SK-N-SH treated with all-trans-retinoic acid at 6 μM for 48 hours (cell line): ENCODE data around the gene TSHZ2.

Experiments used
- ATAC-seq: fragments of 200-7000 bp; cut with Tn5 transposase; 3 replicates; pipeline ENCODE4 v1.9.1; 2020; ENCODE audit warnings: mild to moderate bottlenecking, moderate library complexity
- BACH2 ChIP-seq: fragments of 250-450 bp; sonication (Bioruptor Pico); IDR thresholded peaks from 2 replicates; pipeline ENCODE4 v1.9.0; 2021; ENCODE audit warnings: mild to moderate bottlenecking, borderline replicate concordance
- CSDC2 ChIP-seq: fragments of 250-450 bp; sonication (Bioruptor Pico); IDR thresholded peaks from 2 replicates; pipeline ENCODE4 v1.5.0; 2020; ENCODE audit warnings: mild to moderate bottlenecking, moderate library complexity
- CSRNP3 ChIP-seq: fragments of 250-450 bp; sonication (Bioruptor Pico); IDR thresholded peaks from 2 replicates; pipeline ENCODE4 v1.5.1; 2021; ENCODE audit warnings: mild to moderate bottlenecking, moderate library complexity
- ESRRG ChIP-seq: fragments of 250-450 bp; sonication (Bioruptor Pico); IDR thresholded peaks from 2 replicates; pipeline ENCODE4 v1.6.1; 2021; ENCODE audit warnings: mild to moderate bottlenecking
- GLIS3 ChIP-seq: fragments of 250-450 bp; sonication (Bioruptor Pico); IDR thresholded peaks from 2 replicates; pipeline ENCODE4 v1.5.0; 2020; ENCODE audit warnings: mild to moderate bottlenecking, moderate library complexity
- ISL1 ChIP-seq: fragments of 250-450 bp; sonication (Bioruptor Pico); IDR thresholded peaks from 2 replicates; pipeline ENCODE4 v2.1.2; 2022; ENCODE audit warnings: mild to moderate bottlenecking, moderate library complexity
- PATZ1 ChIP-seq: fragments of 250-450 bp; sonication (Bioruptor Pico); IDR thresholded peaks from 2 replicates; pipeline ENCODE4 v1.8.0; 2020; ENCODE audit warnings: mild to moderate bottlenecking, moderate library complexity, borderline replicate concordance
- POU6F1 ChIP-seq: fragments of 250-450 bp; sonication (Bioruptor Pico); IDR thresholded peaks from 2 replicates; pipeline ENCODE4 v1.8.0; 2021; ENCODE audit warnings: low read depth, mild to moderate bottlenecking, moderate library complexity, borderline replicate concordance
- PPARA ChIP-seq: fragments of 250-450 bp; sonication (Bioruptor Pico); IDR thresholded peaks from 2 replicates; pipeline ENCODE4 v1.5.0; 2020; ENCODE audit warnings: mild to moderate bottlenecking, borderline replicate concordance
- SNAI2 ChIP-seq: fragments of 250-450 bp; sonication (Bioruptor Pico); IDR thresholded peaks from 2 replicates; pipeline ENCODE4 v1.5.0; 2020; ENCODE audit warnings: mild to moderate bottlenecking, moderate library complexity
- TCF4 ChIP-seq: fragments of 250-450 bp; sonication (Bioruptor Pico); IDR thresholded peaks from 2 replicates; pipeline ENCODE4 v1.8.0; 2021; ENCODE audit warnings: mild to moderate bottlenecking, moderate library complexity, borderline replicate concordance
- TOX ChIP-seq: fragments of 250-450 bp; sonication (Bioruptor Pico); IDR thresholded peaks from 2 replicates; pipeline ENCODE4 v1.8.0; 2021; ENCODE audit warnings: mild to moderate bottlenecking, moderate library complexity, borderline replicate concordance
- ZFP3 ChIP-seq: fragments of 250-450 bp; sonication (Bioruptor Pico); IDR thresholded peaks from 2 replicates; pipeline ENCODE4 v1.5.0; 2020; ENCODE audit warnings: mild to moderate bottlenecking, moderate library complexity
- ZNF565 ChIP-seq: fragments of 450-650 bp; formaldehyde crosslinking; conservative IDR thresholded peaks from 2 replicates; pipeline ENCODE4 v1.5.0; 2020; ENCODE audit warnings: low read depth, mild to moderate bottlenecking, moderate library complexity
- TF ChIP-seq, protein P1 (sequence below): fragments of 250-450 bp; sonication (Bioruptor Pico); IDR thresholded peaks from 2 replicates; pipeline ENCODE4 v1.5.1; 2020; ENCODE audit warnings: low read depth, mild to moderate bottlenecking, moderate library complexity
- TF ChIP-seq, protein P2 (sequence below): fragments of 250-450 bp; sonication (Bioruptor Pico); IDR thresholded peaks from 2 replicates; pipeline ENCODE4 v1.5.0; 2020; ENCODE audit warnings: mild to moderate bottlenecking, moderate library complexity

TSHZ2 gene

DNA sequence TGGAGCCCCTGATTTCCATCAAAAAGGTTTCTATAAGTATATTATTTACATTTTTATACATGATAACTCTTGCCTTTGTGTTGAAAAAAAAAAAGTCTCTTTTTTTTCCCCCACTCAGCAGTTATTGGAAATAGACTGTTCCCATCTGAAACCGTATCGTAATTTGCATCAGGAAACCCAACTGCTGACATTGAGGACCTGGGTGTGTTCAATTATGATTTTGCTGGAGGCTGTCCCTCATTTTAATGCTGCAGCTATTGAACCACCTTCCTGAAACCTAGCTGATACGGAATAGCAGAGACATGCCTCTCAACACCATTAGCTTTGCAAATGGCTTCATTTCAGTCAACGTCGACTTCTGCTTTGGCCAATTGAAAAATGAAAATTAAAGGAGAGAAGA lies 522.6 kb downstream of the TSHZ2 start (continued):
- no peak for TF ChIP-seq POU6F1
- TF ChIP-seq, protein P1, sequence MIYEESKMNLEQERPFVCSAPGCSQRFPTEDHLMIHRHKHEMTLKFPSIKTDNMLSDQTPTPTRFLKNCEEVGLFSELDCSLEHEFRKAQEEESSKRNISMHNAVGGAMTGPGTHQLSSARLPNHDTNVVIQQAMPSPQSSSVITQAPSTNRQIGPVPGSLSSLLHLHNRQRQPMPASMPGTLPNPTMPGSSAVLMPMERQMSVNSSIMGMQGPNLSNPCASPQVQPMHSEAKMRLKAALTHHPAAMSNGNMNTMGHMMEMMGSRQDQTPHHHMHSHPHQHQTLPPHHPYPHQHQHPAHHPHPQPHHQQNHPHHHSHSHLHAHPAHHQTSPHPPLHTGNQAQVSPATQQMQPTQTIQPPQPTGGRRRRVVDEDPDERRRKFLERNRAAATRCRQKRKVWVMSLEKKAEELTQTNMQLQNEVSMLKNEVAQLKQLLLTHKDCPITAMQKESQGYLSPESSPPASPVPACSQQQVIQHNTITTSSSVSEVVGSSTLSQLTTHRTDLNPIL = no peak
- TF ChIP-seq BACH2 (CRISPR knock-in tag) = no peak
- TF ChIP-seq, all 23 proteins: peak for 0

GRCh38 chr20:53495398-53496092 lies 523.4 kb downstream of the TSHZ2 start:
- no peak for ATAC-seq
- TF ChIP-seq, protein P2, sequence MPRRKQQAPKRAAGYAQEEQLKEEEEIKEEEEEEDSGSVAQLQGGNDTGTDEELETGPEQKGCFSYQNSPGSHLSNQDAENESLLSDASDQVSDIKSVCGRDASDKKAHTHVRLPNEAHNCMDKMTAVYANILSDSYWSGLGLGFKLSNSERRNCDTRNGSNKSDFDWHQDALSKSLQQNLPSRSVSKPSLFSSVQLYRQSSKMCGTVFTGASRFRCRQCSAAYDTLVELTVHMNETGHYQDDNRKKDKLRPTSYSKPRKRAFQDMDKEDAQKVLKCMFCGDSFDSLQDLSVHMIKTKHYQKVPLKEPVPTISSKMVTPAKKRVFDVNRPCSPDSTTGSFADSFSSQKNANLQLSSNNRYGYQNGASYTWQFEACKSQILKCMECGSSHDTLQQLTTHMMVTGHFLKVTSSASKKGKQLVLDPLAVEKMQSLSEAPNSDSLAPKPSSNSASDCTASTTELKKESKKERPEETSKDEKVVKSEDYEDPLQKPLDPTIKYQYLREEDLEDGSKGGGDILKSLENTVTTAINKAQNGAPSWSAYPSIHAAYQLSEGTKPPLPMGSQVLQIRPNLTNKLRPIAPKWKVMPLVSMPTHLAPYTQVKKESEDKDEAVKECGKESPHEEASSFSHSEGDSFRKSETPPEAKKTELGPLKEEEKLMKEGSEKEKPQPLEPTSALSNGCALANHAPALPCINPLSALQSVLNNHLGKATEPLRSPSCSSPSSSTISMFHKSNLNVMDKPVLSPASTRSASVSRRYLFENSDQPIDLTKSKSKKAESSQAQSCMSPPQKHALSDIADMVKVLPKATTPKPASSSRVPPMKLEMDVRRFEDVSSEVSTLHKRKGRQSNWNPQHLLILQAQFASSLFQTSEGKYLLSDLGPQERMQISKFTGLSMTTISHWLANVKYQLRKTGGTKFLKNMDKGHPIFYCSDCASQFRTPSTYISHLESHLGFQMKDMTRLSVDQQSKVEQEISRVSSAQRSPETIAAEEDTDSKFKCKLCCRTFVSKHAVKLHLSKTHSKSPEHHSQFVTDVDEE (CRISPR knock-in tag) = peak; percentile 62
- TF ChIP-seq TOX = no peak
- TF ChIP-seq PPARA (CRISPR knock-in tag) = peak; percentile 37; the same call in 1 of the 2 replicates
- TF ChIP-seq, all 23 proteins: peak for 2

GRCh38 chr20:53497246-53497645 lies 525.1 kb downstream of the TSHZ2 start:
- TF ChIP-seq, protein P2 (CRISPR knock-in tag) = no peak
- TF ChIP-seq CSDC2 (CRISPR knock-in tag) = no peak
- TF ChIP-seq POU6F1 = no peak
- TF ChIP-seq ISL1 (CRISPR knock-in tag) = no peak
- TF ChIP-seq TCF4 (CRISPR knock-in tag) = no peak
- TF ChIP-seq ZFP3 (CRISPR knock-in tag) = no peak
- TF ChIP-seq SNAI2 = no peak
- ATAC-seq = no peak

DNA sequence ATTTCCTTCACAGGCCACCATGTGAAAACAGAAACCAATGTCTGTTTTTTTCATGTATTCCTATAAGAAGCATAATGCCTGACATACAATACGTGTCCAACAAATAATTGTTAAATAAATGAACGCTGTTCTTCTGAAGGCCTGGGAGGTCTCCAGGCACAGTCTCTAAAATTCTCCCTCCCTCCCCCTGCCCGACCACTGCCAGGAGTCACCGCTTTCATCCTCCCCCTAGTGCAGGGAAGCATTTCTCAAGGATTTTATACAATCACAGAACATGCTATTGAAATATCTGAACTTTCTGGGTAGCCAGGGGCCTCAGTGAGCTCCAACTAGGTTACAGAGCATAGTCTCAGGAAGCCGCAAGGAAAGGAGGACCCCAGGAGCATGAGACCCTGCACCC lies 526.2 kb downstream of the TSHZ2 start:
- no peak for TF ChIP-seq ZNF565
- no peak for TF ChIP-seq ZFP3 (CRISPR knock-in tag)
- TF ChIP-seq SNAI2 = no peak
- TF ChIP-seq GLIS3 (CRISPR knock-in tag) = no peak
- TF ChIP-seq ESRRG (CRISPR knock-in tag) = no peak
- TF ChIP-seq CSRNP3 (CRISPR knock-in tag) = no peak
- TF ChIP-seq PPARA (CRISPR knock-in tag) = no peak
- no peak for TF ChIP-seq PATZ1
- TF ChIP-seq, all 23 proteins: peak for 0

More for the DNA sequence above, 526.2 kb downstream of the TSHZ2 start:
- no peak for ATAC-seq
